Measurements from ENCODE around the gene CAPS2. TPM values are rescaled to one million over a fixed set of nuclear protein-coding genes. Genes with fewer than 3 reads are reported as not detected.
A peak's percentile ranks its signal among the peaks of the same experiment; 100 is the strongest.

The CAPS2 gene
- total and polyA plus RNA-seq, 12 donors: 1.4 to 16.0 (median 12.6) TPM

DNA sequence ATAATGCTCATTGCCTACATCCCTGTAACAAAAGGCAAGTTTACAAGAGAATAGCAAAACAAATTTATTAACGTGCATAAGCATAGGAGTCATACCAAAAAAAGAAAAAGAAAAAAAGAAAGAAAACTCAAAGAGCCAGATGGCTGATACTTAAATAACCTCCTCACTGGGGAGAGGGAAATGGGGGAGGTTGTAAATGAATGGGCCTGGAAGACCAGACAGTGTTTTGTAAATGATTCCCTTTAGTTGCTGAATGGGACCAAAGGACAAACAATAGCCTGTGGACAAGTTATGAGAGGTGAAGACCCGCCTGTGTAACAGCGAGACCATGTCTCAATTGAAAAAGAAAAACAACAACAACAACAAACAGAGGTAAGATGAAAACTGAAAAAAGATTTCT, 35.3 kb downstream of the CAPS2 start:
- DNase-seq (no peak), ATAC-seq (no peak)
- TF ChIP-seq, protein P1, sequence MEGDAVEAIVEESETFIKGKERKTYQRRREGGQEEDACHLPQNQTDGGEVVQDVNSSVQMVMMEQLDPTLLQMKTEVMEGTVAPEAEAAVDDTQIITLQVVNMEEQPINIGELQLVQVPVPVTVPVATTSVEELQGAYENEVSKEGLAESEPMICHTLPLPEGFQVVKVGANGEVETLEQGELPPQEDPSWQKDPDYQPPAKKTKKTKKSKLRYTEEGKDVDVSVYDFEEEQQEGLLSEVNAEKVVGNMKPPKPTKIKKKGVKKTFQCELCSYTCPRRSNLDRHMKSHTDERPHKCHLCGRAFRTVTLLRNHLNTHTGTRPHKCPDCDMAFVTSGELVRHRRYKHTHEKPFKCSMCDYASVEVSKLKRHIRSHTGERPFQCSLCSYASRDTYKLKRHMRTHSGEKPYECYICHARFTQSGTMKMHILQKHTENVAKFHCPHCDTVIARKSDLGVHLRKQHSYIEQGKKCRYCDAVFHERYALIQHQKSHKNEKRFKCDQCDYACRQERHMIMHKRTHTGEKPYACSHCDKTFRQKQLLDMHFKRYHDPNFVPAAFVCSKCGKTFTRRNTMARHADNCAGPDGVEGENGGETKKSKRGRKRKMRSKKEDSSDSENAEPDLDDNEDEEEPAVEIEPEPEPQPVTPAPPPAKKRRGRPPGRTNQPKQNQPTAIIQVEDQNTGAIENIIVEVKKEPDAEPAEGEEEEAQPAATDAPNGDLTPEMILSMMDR (IDR thresholded peaks at IDR 0.05): no peak
- Histone ChIP-seq H3K27me3 (no peaks in the 10 kb centered on the region), H3K4me3 (no peak overlapping the region), H3K27ac (no peak overlapping the region), H3K36me3 (peaks cover 0 to 10% (median 0%) of the 10 kb centered on the region in 9 donors), H3K4me1 (no peaks in the 10 kb centered on the region), H3K9me3 (no peaks in the 10 kb centered on the region)
- intact Hi-C loops (cut with DNase I): no loop called here
- WGBS, 2 donors: 61 to 65% methylated on average over 3 of the region's 3 CpGs

DNA sequence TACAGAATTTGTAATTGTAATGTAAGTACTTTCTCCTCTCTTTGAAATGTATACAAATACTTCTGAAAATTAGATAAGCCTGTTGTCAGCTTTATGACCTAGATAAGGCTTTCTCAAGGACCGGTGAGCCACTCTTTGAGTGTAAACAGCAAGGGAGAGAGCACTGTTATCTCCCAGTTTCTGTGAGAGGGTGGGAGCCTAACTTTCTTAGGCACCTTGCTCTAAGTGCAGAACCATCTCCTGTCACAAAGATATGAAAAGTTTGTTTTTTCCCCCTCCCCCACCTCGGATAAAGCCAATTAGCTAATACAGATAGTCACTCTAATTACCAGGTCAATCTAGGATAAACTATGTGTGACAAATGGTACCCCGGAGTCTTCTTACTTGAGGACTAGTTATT, 35.8 kb downstream of the CAPS2 start:
- H3K9me3 ChIP-seq: no peaks in the 10 kb centered on the region
- H3K27ac ChIP-seq: no peak overlapping the region
- intact Hi-C loops (cut with DNase I): no loop called here
- H3K36me3 ChIP-seq: peaks cover 0 to 10% (median 0%) of the 10 kb centered on the region in 9 donors
- ATAC-seq (no peak), DNase-seq (no peak)
- H3K27me3 ChIP-seq: no peaks in the 10 kb centered on the region
- no peaks in the 10 kb centered on the region for H3K4me1 ChIP-seq
- TF ChIP-seq, protein P1 (IDR thresholded peaks at IDR 0.05): no peak
- H3K4me3 ChIP-seq: no peak overlapping the region
- WGBS, 2 donors: 20 to 24% methylated on average over 3 of the region's 3 CpGs

GRCh38 chr12:75291014-75291413, 39.1 kb downstream of the CAPS2 start:
- H3K4me1 ChIP-seq: no peaks in the 10 kb centered on the region
- no peak overlapping the region for H3K4me3 ChIP-seq
- H3K27me3 ChIP-seq: no peaks in the 10 kb centered on the region
- ATAC-seq (no peak), DNase-seq (no peak)
- intact Hi-C loops (cut with DNase I): no loop called here
- TF ChIP-seq, protein P1 (IDR thresholded peaks at IDR 0.05): no peak
- H3K9me3 ChIP-seq: no peaks in the 10 kb centered on the region
- H3K36me3 ChIP-seq: peaks cover 0 to 4% (median 0%) of the 10 kb centered on the region in 9 donors
- 88 to 91% methylated on average over 1 of the region's 1 CpG for WGBS, 2 donors
- no peak overlapping the region for H3K27ac ChIP-seq

GRCh38 chr12:75289753-75290152, 40.4 kb downstream of the CAPS2 start:
- Histone ChIP-seq H3K27me3 (no peaks in the 10 kb centered on the region), H3K36me3 (peaks cover 0 to 4% (median 0%) of the 10 kb centered on the region in 9 donors), H3K9me3 (no peaks in the 10 kb centered on the region), H3K4me1 (no peaks in the 10 kb centered on the region), H3K27ac (no peak overlapping the region), H3K4me3 (no peak overlapping the region)
- DNase-seq: no peak
- intact Hi-C loops (cut with DNase I): no loop called here
- TF ChIP-seq, protein P1 (IDR thresholded peaks at IDR 0.05): peak in 5 of 9 donors; percentile 13 to 47 (median 28)
- 83% methylated on average over 1 of the region's 1 CpG for WGBS, 2 donors
- ATAC-seq: no peak

All from heart right ventricle (tissue), 16 donors.